ENCODE measurements around the gene SLC24A1. TPM values are rescaled to one million over a fixed set of nuclear protein-coding genes. Genes with fewer than 3 reads are reported as not detected.

The SLC24A1 gene
- total and polyA plus RNA-seq, 2 of the 13 experiments (the other 11 are each of a cell fraction or from before 2014, with no cell fraction given) = 5.9 to 8.3 TPM

DNA sequence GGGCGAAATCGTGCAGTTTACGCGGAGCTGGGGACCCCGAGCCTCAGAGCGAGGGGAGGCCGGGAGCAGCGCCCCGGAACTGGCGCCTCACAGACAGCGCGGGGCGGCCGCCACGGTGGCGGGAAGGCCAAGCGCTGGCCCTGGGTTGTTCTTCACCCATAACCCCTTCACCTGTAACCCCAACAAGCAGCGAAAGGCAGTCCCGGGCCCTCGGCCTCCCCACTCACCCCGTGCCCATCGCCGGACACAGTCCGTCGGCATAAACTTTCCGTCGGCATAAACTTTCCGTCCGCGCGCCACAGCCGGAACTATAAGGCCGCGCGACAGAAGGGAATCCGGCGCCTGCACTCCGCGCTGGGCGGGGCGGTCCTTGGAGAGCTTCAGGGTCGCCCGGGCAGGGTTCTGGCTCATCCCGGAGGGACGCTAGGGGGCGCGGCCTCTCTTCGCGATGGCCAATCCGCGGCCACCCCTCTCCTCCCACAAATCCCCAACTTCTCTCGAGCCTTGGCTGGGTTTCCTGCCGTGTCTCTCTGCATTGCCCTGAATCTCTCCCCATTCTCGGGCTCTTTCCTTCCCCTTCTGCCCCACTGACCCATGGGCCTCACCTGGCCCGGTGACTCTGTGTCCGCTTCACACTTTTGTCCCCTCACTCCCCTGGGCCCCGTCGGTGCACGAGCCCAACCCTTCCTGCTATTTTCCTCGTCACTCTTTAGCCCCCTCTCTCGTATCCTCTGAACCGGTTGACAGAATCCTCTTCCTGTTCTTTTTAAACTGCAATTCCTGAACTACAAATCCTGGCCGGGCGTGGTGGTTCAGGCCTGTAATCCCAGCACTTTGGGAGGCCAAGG, 10.6 kb upstream of the SLC24A1 start, which contains the start of gene INTS14 (continued):
- peak; percentile 95 for TF ChIP-seq CBX1 (IDR thresholded peaks at IDR 0.05; ENCODE audit: low read depth)
- TF ChIP-seq TOPORS (CRISPR knock-in tag; IDR thresholded peaks at IDR 0.05) = peak; percentile 91; the same call in 1 of the 2 replicates
- TF ChIP-seq POLR2AphosphoS5 (IDR thresholded peaks at IDR 0.05; ENCODE audit: low read depth, low read length) = peak; percentile 87
- TF ChIP-seq, protein P1, sequence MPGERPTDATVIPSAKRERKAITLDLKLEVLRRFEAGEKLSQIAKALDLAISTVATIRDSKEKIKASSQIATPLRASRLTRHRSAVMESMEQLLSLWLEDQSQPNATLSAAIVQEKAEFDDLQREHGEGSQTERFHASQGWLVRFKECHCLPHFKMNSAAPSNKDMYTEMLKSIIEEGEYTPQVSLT (CRISPR knock-in tag; IDR thresholded peaks at IDR 0.05; ENCODE audit: borderline replicate concordance, low read depth) = 0 out of 2 replicates have a peak, but pooled peaks have one; percentile 51
- peak; percentile 76; the same call in 1 of the 2 replicates for TF ChIP-seq FOXJ3 (CRISPR knock-in tag; IDR thresholded peaks at IDR 0.05; ENCODE audit: borderline replicate concordance)
- TF ChIP-seq HMGXB4 (CRISPR knock-in tag; IDR thresholded peaks at IDR 0.05; ENCODE audit: borderline replicate concordance in 1 of 2, low read depth in 1 of 2) = peak; percentile 98 to 99
- peak; percentile 85; the same call in 1 of the 2 replicates for TF ChIP-seq ZNF34 (CRISPR knock-in tag; IDR thresholded peaks at IDR 0.05; ENCODE audit: borderline replicate concordance)
- TF ChIP-seq GPN1 (CRISPR knock-in tag; IDR thresholded peaks at IDR 0.05; ENCODE audit: borderline replicate concordance) = 0 out of 2 replicates have a peak, but pooled peaks have one; percentile 49
- TF ChIP-seq ZNF3 (CRISPR knock-in tag; IDR thresholded peaks at IDR 0.05) = peak; percentile 14; the same call in 1 of the 2 replicates
- peak; percentile 57; the same call in 1 of the 2 replicates for TF ChIP-seq CHD2 (IDR thresholded peaks at IDR 0.05; ENCODE audit: low read depth, low read length)
- peak; percentile 87; the same call in 1 of the 2 replicates for TF ChIP-seq ZKSCAN8 (CRISPR knock-in tag; IDR thresholded peaks at IDR 0.05; ENCODE audit: borderline replicate concordance)
- peak; percentile 82; the same call in 1 of the 2 replicates for TF ChIP-seq REPIN1 (CRISPR knock-in tag; IDR thresholded peaks at IDR 0.05; ENCODE audit: borderline replicate concordance, low read depth)
- TF ChIP-seq FOXO1 (CRISPR knock-in tag; IDR thresholded peaks at IDR 0.05) = peak; percentile 87; the same call in 1 of the 2 replicates
- TF ChIP-seq ZNF326 (CRISPR knock-in tag; IDR thresholded peaks at IDR 0.05; ENCODE audit: borderline replicate concordance) = no peak
